ENCODE measurements around the gene MISP. TPM values are rescaled to one million over a fixed set of nuclear protein-coding genes. Genes with fewer than 3 reads are reported as not detected.

MISP gene
- total and polyA plus RNA-seq, 2 of the 8 experiments (the other 6 are each of a cell fraction or from before 2014, with no cell fraction given), result 0.43 to 0.45 TPM

- Histone ChIP-seq H3K79me1 (ENCODE audit: low read depth, low read length) (peaks cover 14% of the 10 kb centered on the region), H2BK12ac (ENCODE audit: low read depth, low read length) (no peak overlapping the region), H4K5ac (ENCODE audit: insufficient read length, low read depth, low read length) (no peak overlapping the region), H2BK15ac (ENCODE audit: low read length) (no peak overlapping the region), H3K9me3 (ENCODE audit: insufficient read depth in 2 of 2, low read depth in 1 of 2, low read length in 1 of 2) (no peaks in the 10 kb centered on the region), H3K4me3 (ENCODE audit: extremely low read depth in 1 of 4, insufficient read depth in 2 of 4, low read depth in 3 of 4, low read length in 4 of 4) (peak overlapping the region in 3 of 4 experiments; percentile 2 to 100 (median 2); a peak in 4 of 8 replicates), H3K27ac (ENCODE audit: low read depth, low read length) (peak overlapping the region; percentile 20; the same call in 1 of the 2 replicates), H3K23me2 (ENCODE audit: low read depth, low read length) (peaks cover 10% of the 10 kb centered on the region; the same call in 1 of the 2 replicates), H3K36me3 (ENCODE audit: control insufficient read depth in 2 of 4, insufficient read depth in 4 of 4, low read length in 3 of 4) (peaks cover 24 to 50% (median 44%) of the 10 kb centered on the region in 4 experiments), H4K20me1 (replicated peaks in 1 of 2; ENCODE audit: control insufficient read depth in 1 of 2, insufficient read depth in 2 of 2, low read length in 2 of 2) (peaks cover 59 to 66% of the 10 kb centered on the region in 2 experiments), H3K9ac (replicated peaks in 1 of 4; ENCODE audit: extremely low read depth in 1 of 4, low read depth in 3 of 4, low read length in 3 of 4) (peak overlapping the region in 2 of 4 experiments; percentile 24 to 44; a peak in 2 of 7 replicates), H2BK120ac (replicated peaks; ENCODE audit: low read depth, low read length) (no peak overlapping the region), H3K23ac (ENCODE audit: insufficient read length) (no peak overlapping the region), H2BK5ac (ENCODE audit: low read depth, low read length) (no peak overlapping the region; the same call in 1 of the 2 replicates), H3K4ac (replicated peaks; ENCODE audit: insufficient read length, low read depth, low read length) (no peak overlapping the region), H3K14ac (ENCODE audit: insufficient read length) (no peak overlapping the region), H2AK5ac (ENCODE audit: low read depth, low read length) (no peak overlapping the region), H3K79me2 (ENCODE audit: control insufficient read depth in 1 of 2, insufficient read depth in 2 of 2, low read length in 2 of 2) (peaks cover 62 to 77% of the 10 kb centered on the region in 2 experiments), H3K4me1 (replicated peaks in 1 of 4; ENCODE audit: control insufficient read depth in 3 of 4, insufficient read depth in 4 of 4, low read length in 3 of 4) (peaks cover 0 to 29% (median 16%) of the 10 kb centered on the region in 4 experiments; a peak in 6 of 7 replicates), H4K8ac (ENCODE audit: extremely low read depth, insufficient read depth, low read length) (no peak overlapping the region), H4K91ac (replicated peaks; ENCODE audit: insufficient read length, low read length) (no peak overlapping the region), H3K18ac (ENCODE audit: extremely low read depth, low read length) (no peak overlapping the region), H2AFZ (ENCODE audit: low read length) (no peak overlapping the region), H3K27me3 (replicated peaks in 1 of 4; ENCODE audit: control insufficient read depth in 3 of 4, extremely low read depth in 1 of 4, insufficient read depth in 3 of 4, low read length in 3 of 4) (no peaks in the 10 kb centered on the region), H2BK20ac (ENCODE audit: low read length) (no peak overlapping the region), H3K4me2 (ENCODE audit: insufficient read depth in 1 of 2, low read depth in 2 of 2, low read length in 2 of 2) (peak overlapping the region; percentile 53 to 62), H3K56ac (replicated peaks; ENCODE audit: insufficient read length, low read depth, low read length) (peak overlapping the region; percentile 40)
- CTCF ChIA-PET (ENCODE audit: partially characterized antibody), result interaction anchor here (0.9 to 1.3 kb wide), 5 partner anchors 9 to 183 kb away, joined by 3 to 5 read pairs (median 4); partner anchors contain the start of gene WDR18
- no peak for DNase-seq (ENCODE audit: low read depth in 1 of 2, low spot score in 2 of 2)
- WGBS, 2 experiments (ENCODE audit: extremely low coverage in 1 of 2, insufficient coverage in 1 of 2, insufficient read length in 1 of 2, insufficient replicate concordance in 2 of 2, low coverage in 1 of 2, low lambda C conversion rate in 2 of 2, missing lambda C conversion rate in 1 of 2), result 83% methylated on average over 16 of the region's 17 CpGs; no CpG with 5 or more reads in 1 of the 2 experiments
- no peak for TF ChIP-seq CTBP2 (IDR thresholded peaks at IDR 0.05; ENCODE audit: borderline replicate concordance, insufficient read depth, insufficient read length, low read length)
- no peak for TF ChIP-seq TBP (IDR thresholded peaks at IDR 0.05; ENCODE audit: low read depth, low read length)
- no peak for TF ChIP-seq KDM4A (IDR thresholded peaks at IDR 0.05; ENCODE audit: low read depth, low read length, severe bottlenecking)
- no peak for TF ChIP-seq CBX8 (IDR thresholded peaks at IDR 0.05; ENCODE audit: borderline replicate concordance, low read depth, low read length)
- peak; percentile 13; the same call in 1 of the 2 replicates for TF ChIP-seq POLR2AphosphoS5 (IDR thresholded peaks at IDR 0.05; ENCODE audit: low read depth, low read length)
- FAIRE-seq, result no peak
- POLR2A ChIA-PET (ENCODE audit: partially characterized antibody), result interaction anchor here (0.9 to 16.9 kb wide), 15 partner anchors 9 to 120 kb away, joined by 3 to 277 read pairs (median 12); partner anchors contain the start of genes AZU1, PLPPR3 and PRTN3
Observed at GRCh38 chr19:800360-801029, 49.6 kb downstream of the MISP start.
